ENCODE measurements around the gene AKR1A1. TPM values are rescaled to one million over a fixed set of nuclear protein-coding genes. Genes with fewer than 3 reads are reported as not detected.
"Not testable (repeated sequence)": the region's sequence is repeated elsewhere in the genome, so short reads cannot be mapped to it uniquely, and the experiment has no call there.

Gene AKR1A1
- total RNA-seq, 1 donor from 2014 or later = 167 TPM

DNA sequence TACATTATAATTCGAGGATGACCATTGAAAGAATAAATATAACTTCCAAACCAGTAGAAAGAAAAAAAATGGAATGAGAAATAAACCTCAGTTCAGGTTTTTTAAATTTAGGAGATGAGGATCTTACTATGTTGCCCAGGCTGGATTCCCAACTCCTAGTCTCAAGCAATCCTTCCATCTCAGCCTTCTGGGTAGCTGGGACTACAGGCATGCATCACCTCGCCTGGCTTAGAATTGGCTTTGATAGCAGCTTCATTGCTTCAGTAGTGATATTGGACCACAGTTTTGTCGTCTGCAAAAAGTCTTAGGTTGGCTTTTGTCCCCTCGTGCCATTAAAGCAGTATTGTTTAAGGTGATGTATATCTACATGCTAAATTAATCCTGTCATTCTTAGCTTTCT, 36.1 kb downstream of the AKR1A1 start:
- ATAC-seq = no peak
- TF ChIP-seq, protein P1, sequence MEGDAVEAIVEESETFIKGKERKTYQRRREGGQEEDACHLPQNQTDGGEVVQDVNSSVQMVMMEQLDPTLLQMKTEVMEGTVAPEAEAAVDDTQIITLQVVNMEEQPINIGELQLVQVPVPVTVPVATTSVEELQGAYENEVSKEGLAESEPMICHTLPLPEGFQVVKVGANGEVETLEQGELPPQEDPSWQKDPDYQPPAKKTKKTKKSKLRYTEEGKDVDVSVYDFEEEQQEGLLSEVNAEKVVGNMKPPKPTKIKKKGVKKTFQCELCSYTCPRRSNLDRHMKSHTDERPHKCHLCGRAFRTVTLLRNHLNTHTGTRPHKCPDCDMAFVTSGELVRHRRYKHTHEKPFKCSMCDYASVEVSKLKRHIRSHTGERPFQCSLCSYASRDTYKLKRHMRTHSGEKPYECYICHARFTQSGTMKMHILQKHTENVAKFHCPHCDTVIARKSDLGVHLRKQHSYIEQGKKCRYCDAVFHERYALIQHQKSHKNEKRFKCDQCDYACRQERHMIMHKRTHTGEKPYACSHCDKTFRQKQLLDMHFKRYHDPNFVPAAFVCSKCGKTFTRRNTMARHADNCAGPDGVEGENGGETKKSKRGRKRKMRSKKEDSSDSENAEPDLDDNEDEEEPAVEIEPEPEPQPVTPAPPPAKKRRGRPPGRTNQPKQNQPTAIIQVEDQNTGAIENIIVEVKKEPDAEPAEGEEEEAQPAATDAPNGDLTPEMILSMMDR (IDR thresholded peaks at IDR 0.05) = no peak
- Histone ChIP-seq H3K36me3 (peaks cover 9% of the 10 kb centered on the region), H3K9me3 (no peaks in the 10 kb centered on the region), H3K27ac (peak overlapping the region; percentile 1), H3K4me1 (peaks cover 30% of the 10 kb centered on the region), H3K27me3 (no peaks in the 10 kb centered on the region), H3K4me3 (peak overlapping the region; percentile 26)
- intact Hi-C loops (cut with DNase I) = no loop called here
- no peak for DNase-seq

DNA sequence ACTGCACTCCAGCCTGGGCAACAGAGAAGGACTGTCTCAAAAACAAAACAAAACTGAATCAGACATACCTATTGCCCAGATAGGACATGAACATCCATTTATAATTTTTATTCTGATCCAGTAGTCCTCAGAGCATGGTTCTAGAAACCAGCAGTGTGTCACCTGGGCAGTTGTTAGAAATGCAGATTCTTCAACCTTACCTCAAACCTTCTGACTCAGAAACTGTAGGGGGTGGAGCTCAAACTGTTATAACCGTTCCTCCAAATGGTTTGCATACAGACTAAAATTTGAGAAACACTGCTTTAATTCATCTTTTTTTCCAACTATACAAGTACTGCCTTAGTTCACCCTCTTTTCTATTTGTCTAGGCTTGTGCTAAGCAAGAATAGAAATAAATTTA, 39.2 kb downstream of the AKR1A1 start:
- peak overlapping the region; percentile 29 for H3K4me3 ChIP-seq
- no peak overlapping the region for H3K27ac ChIP-seq
- H3K27me3 ChIP-seq = no peaks in the 10 kb centered on the region
- no peak for DNase-seq
- no peaks in the 10 kb centered on the region for H3K9me3 ChIP-seq
- TF ChIP-seq, protein P1 (IDR thresholded peaks at IDR 0.05) = no peak
- no peak for ATAC-seq
- peaks cover 24% of the 10 kb centered on the region for H3K4me1 ChIP-seq
- H3K36me3 ChIP-seq = peaks cover 37% of the 10 kb centered on the region
- intact Hi-C loops (cut with DNase I) = no loop called here

DNA sequence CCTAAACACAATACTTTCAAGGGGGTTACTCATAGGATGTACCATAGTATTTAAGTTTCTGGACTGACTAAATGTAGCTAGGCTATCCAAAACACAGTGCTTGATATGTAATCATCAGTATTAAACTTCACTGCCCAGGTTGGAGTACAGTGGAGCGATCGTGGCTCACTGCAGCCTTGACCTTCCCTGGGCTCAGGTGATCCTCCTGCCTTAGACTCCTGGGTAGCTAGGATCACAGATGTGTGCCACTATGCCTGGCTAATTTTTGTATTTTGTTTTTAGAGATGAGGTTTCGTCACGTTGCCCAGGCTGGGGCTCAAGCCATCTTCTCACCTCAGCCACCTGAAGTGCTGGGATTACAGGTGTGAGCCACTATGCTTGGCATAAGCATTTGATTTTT, 43.8 kb downstream of the AKR1A1 start:
- ATAC-seq = no peak
- Histone ChIP-seq H3K9me3 (no peaks in the 10 kb centered on the region), H3K36me3 (peaks cover 37% of the 10 kb centered on the region), H3K4me3 (no peak overlapping the region), H3K27ac (no peak overlapping the region), H3K27me3 (no peaks in the 10 kb centered on the region), H3K4me1 (peaks cover 4% of the 10 kb centered on the region)
- TF ChIP-seq, protein P1 (IDR thresholded peaks at IDR 0.05) = no peak
- intact Hi-C loops (cut with DNase I) = no loop called here
- DNase-seq = no peak

DNA sequence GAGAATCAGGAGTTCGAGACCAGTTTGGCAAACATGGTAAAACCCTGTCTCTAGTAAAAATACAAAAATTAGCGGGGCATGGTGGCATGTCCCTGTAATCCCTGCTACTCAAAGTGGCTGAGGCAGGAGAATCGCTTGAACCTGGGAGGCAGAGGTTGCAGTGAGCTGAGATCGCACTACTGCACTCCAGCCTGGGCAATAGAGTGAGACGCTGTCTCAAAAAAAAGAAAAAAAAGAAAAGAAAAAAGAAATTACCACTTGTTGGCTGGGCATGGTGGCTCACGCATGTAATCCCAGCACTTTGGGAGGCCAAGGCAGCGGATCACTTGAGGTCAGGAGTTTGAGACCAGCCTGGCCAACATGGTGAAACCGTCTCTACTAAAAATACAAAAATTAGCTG, 46.1 kb downstream of the AKR1A1 start:
- H3K9me3 ChIP-seq; ATAC-seq; DNase-seq; H3K4me3 ChIP-seq; H3K27me3 ChIP-seq; intact Hi-C loops (cut with DNase I); H3K4me1 ChIP-seq; H3K27ac ChIP-seq: not testable (repeated sequence)
- H3K36me3 ChIP-seq = peaks cover 28% of the 10 kb centered on the region

DNA sequence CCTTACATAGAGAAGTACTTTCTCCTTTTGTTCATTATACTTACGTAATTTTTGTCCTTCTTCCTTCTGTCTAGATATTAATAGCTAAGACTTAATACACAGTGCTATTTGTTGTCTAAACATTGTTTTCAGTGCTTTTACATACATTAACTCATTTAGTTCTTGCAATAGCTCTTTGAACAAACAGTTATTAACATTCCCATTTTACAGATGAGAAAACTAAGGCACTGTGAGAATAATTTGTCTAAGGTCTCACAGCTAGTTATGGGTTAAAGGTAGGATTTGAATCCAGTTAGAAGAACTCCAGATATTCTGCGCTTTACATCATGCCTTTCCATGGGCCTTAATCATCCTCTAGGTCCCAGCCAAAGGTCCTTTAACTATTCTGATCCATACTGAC, 53.6 kb downstream of the AKR1A1 start:
- no peak for DNase-seq
- Histone ChIP-seq H3K27ac (no peak overlapping the region), H3K4me1 (peaks cover 4% of the 10 kb centered on the region), H3K9me3 (no peaks in the 10 kb centered on the region), H3K36me3 (peaks cover 25% of the 10 kb centered on the region), H3K4me3 (no peak overlapping the region), H3K27me3 (no peaks in the 10 kb centered on the region)
- no peak for ATAC-seq
- intact Hi-C loops (cut with DNase I) = no loop called here
- TF ChIP-seq, protein P1 (IDR thresholded peaks at IDR 0.05) = no peak

DNA sequence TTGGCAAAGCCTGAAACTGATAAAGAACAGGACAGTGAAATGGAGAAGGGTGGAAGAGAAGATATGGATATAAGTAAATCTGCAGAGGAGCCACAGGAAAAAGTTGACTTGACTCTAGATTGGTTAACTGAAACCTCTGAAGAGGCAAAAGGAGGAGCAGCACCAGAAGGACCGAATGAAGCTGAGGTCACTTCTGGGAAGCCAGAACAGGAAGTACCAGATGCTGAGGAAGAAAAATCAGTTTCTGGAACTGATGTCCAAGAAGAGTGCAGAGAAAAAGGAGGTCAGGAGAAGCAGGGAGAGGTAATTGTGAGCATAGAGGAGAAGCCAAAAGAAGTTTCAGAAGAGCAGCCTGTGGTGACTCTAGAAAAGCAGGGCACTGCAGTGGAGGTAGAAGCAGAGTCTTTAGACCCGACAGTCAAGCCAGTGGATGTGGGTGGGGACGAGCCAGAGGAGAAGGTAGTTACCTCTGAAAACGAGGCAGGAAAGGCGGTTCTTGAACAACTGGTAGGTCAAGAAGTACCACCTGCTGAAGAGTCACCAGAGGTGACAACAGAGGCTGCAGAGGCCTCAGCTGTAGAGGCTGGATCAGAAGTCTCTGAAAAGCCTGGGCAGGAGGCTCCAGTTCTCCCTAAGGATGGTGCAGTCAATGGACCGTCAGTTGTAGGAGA, 56.9 kb downstream of the AKR1A1 start:
- no peak for DNase-seq
- Histone ChIP-seq H3K4me1 (peaks cover 4% of the 10 kb centered on the region), H3K27me3 (no peaks in the 10 kb centered on the region), H3K27ac (no peak overlapping the region), H3K4me3 (no peak overlapping the region), H3K36me3 (peaks cover 40% of the 10 kb centered on the region), H3K9me3 (no peaks in the 10 kb centered on the region)
- TF ChIP-seq, protein P1 (IDR thresholded peaks at IDR 0.05) = no peak
- peak; percentile 42 for ATAC-seq
- intact Hi-C loops (cut with DNase I) = no loop called here
